Liver (tissue), 9 donors: ENCODE measurements around the gene ABCC10. TPM values are rescaled to one million over a fixed set of nuclear protein-coding genes. Genes with fewer than 3 reads are reported as not detected.

Experiments used
- DNase-seq: peaks from one replicate; pipeline ENCODE4 v3.0.0-alpha.2; 2017; ENCODE audit warnings: low spot score
- H3K27ac ChIP-seq, 2 donors: one replicate each; pipeline ENCODE4 v1.7.0; 2013; ENCODE audit warnings: inconsistent platforms in 2 of 2, low read length in 2 of 2, control low read depth in 1 of 2, low read depth in 1 of 2, mild to moderate bottlenecking in 1 of 2
- H3K27me3 ChIP-seq, 4 donors: one replicate each; pipeline versions ENCODE4 v1.6.1 to v1.7.0; 2013; ENCODE audit warnings: low read length in 3 of 4, inconsistent platforms in 1 of 4, mild to moderate bottlenecking in 1 of 4, moderate library complexity in 1 of 4; ENCODE audit not compliant: control insufficient read depth in 4 of 4, insufficient read depth in 4 of 4
- H3K36me3 ChIP-seq, 4 donors: one replicate each; pipeline versions ENCODE4 v1.6.1 to v1.7.0; 2013; ENCODE audit warnings: low read length in 3 of 4, mild to moderate bottlenecking in 3 of 4, low read depth in 1 of 4, moderate library complexity in 1 of 4; ENCODE audit not compliant: control insufficient read depth in 4 of 4, insufficient read depth in 3 of 4
- H3K4me1 ChIP-seq, 4 donors: one replicate each; pipeline versions ENCODE4 v1.6.1 to v1.7.0; 2013; ENCODE audit warnings: low read length in 3 of 4, mild to moderate bottlenecking in 3 of 4, moderate library complexity in 1 of 4; ENCODE audit not compliant: control insufficient read depth in 4 of 4, insufficient read depth in 4 of 4
- H3K4me3 ChIP-seq, 3 donors: one replicate each; pipeline versions ENCODE4 v1.6.1 to v1.7.0; 2013; ENCODE audit warnings: low read length in 3 of 3, control low read depth in 1 of 3, low read depth in 1 of 3, mild to moderate bottlenecking in 1 of 3
- H3K9ac ChIP-seq, 2 donors: one replicate each; pipeline ENCODE4 v1.7.0; 2013; ENCODE audit warnings: low read length in 2 of 2, mild to moderate bottlenecking in 2 of 2, moderate library complexity in 2 of 2, control low read depth in 1 of 2, low read depth in 1 of 2
- H3K9me3 ChIP-seq, 4 donors: one replicate each; pipeline versions ENCODE4 v1.6.1 to v1.7.0; 2013; ENCODE audit warnings: low read length in 3 of 4; ENCODE audit not compliant: control insufficient read depth in 4 of 4
- ATF3 ChIP-seq: IDR thresholded peaks from 2 replicates; pipeline ENCODE4 v1.6.1; 2016; ENCODE audit warnings: antibody characterized with exemption
- CTCF ChIP-seq: fragments of 150-350 bp; IDR thresholded peaks from 2 replicates; pipeline ENCODE4 v1.5.1; 2017; ENCODE audit warnings: improper control_type of control experiment, low read depth, low read length; ENCODE audit not compliant: missing input control
- EGR1 ChIP-seq, 2 donors: IDR thresholded peaks; 2 replicates each; pipeline ENCODE4 v1.6.1; 2016 to 2018; ENCODE audit warnings: antibody characterized with exemption in 2 of 2, low read depth in 2 of 2
- FOXA1 ChIP-seq: IDR thresholded peaks from 2 replicates; pipeline ENCODE4 v1.6.1; 2016; ENCODE audit warnings: antibody characterized with exemption
- FOXA2 ChIP-seq: IDR thresholded peaks from 2 replicates; pipeline ENCODE4 v1.6.1; 2016; ENCODE audit warnings: antibody characterized with exemption
- GABPA ChIP-seq, 2 donors: IDR thresholded peaks in 1 of 2; conservative IDR thresholded peaks in 1 of 2; 2 replicates each; pipeline ENCODE4 v1.6.1; 2016; ENCODE audit warnings: antibody characterized with exemption in 2 of 2, mild to moderate bottlenecking in 1 of 2, moderate library complexity in 1 of 2
- HNF4A ChIP-seq, 2 donors: conservative IDR thresholded peaks; 2 replicates each; pipeline ENCODE4 v1.6.1; 2016; ENCODE audit warnings: antibody characterized with exemption in 2 of 2, mild to moderate bottlenecking in 2 of 2
- HNF4G ChIP-seq: IDR thresholded peaks from 2 replicates; pipeline ENCODE4 v1.6.1; 2016; ENCODE audit warnings: antibody characterized with exemption
- JUND ChIP-seq, 2 donors: IDR thresholded peaks; 2 replicates each; pipeline ENCODE4 v1.6.1; 2016; ENCODE audit warnings: antibody characterized with exemption in 2 of 2
- MAX ChIP-seq: IDR thresholded peaks from 2 replicates; pipeline ENCODE4 v1.6.1; 2016; ENCODE audit warnings: antibody characterized with exemption
- NR2F2 ChIP-seq: IDR thresholded peaks from 2 replicates; pipeline ENCODE4 v1.6.1; 2016; ENCODE audit warnings: antibody characterized with exemption
- RAD21 ChIP-seq, 2 donors: IDR thresholded peaks; 2 replicates each; pipeline ENCODE4 v1.6.1; 2016; ENCODE audit warnings: antibody characterized with exemption in 2 of 2, mild to moderate bottlenecking in 2 of 2
- REST ChIP-seq: IDR thresholded peaks from 2 replicates; pipeline ENCODE4 v1.6.1; 2016; ENCODE audit warnings: antibody characterized with exemption, mild to moderate bottlenecking
- RXRA ChIP-seq, 2 donors: IDR thresholded peaks; 2 replicates each; pipeline ENCODE4 v1.6.1; 2017 to 2018; ENCODE audit warnings: antibody characterized with exemption in 2 of 2, mild to moderate bottlenecking in 1 of 2
- SP1 ChIP-seq: IDR thresholded peaks from 2 replicates; pipeline ENCODE4 v1.6.1; 2018; ENCODE audit warnings: antibody characterized with exemption, mild to moderate bottlenecking
- TAF1 ChIP-seq: conservative IDR thresholded peaks from 2 replicates; pipeline ENCODE4 v1.6.1; 2016; ENCODE audit warnings: antibody characterized with exemption, mild to moderate bottlenecking
- YY1 ChIP-seq: IDR thresholded peaks from 2 replicates; pipeline ENCODE4 v1.6.1; 2016; ENCODE audit warnings: antibody characterized with exemption, mild to moderate bottlenecking
- WGBS: extraction: QIAGEN DNeasy Blood & Tissue Kit; methylation state at CpG from one replicate; pipeline ENCODE4 v1.1.7; 2013; 5-methylcytosine and 5-hydroxymethylcytosine counted together
- polyA plus RNA-seq, 2 donors: library from polyadenylated mRNA; stranded (reverse) in 1 of 2; unstranded in 1 of 2; fragments of 200-250 nt in 1 of 2; fragments of >200 nt in 1 of 2; fragmentation: Nextera tagmentation in 1 of 2; extraction: Ambion mirVana in 1 of 2; gene quantifications; one replicate each; pipeline versions ENCODE4 v1.2.1 to v1.2.3, GENCODE V29; 2013 to 2015
- total RNA-seq, 2 donors: library from RNA; depleted of rRNA; stranded (reverse); fragments of >200 nt; gene quantifications; one replicate each; pipeline ENCODE4 v1.2.3, GENCODE V29; 2014
- TF ChIP-seq, protein P1 (sequence below): IDR thresholded peaks from 2 replicates; pipeline ENCODE4 v1.6.1; 2016; ENCODE audit warnings: antibody characterized with exemption
- donor health status: healthy.
- donor health status: healthy.
- donor health status: healthy.
- donor health status: healthy.
- donor health status: healthy.

Gene ABCC10
- total and polyA plus RNA-seq, 4 donors, result 3.9 to 10.6 (median 5.1) TPM

- TF ChIP-seq CTCF (no peak), NR2F2 (no peak)
- no peaks in the 10 kb centered on the region for H3K9me3 ChIP-seq
- no peaks in the 10 kb centered on the region for H3K4me1 ChIP-seq
- H3K4me3 ChIP-seq, result no peak overlapping the region
- no peak overlapping the region for H3K27ac ChIP-seq
- no peaks in the 10 kb centered on the region for H3K36me3 ChIP-seq
- WGBS, result 68% methylated on average over 1 of the region's 1 CpG
- no peak for DNase-seq
- no peak overlapping the region for H3K9ac ChIP-seq
- H3K27me3 ChIP-seq, result no peaks in the 10 kb centered on the region
Observed at GRCh38 chr6:43471399-43471798, 44.1 kb downstream of the ABCC10 start.

- H3K27me3 ChIP-seq, result no peaks in the 10 kb centered on the region
- no peak overlapping the region for H3K4me3 ChIP-seq
- no peak for DNase-seq
- H3K9me3 ChIP-seq, result no peaks in the 10 kb centered on the region
- no peak overlapping the region for H3K9ac ChIP-seq
- H3K4me1 ChIP-seq, result peaks cover 0 to 4% (median 0%) of the 10 kb centered on the region in 4 donors
- no peaks in the 10 kb centered on the region for H3K36me3 ChIP-seq
- 98% methylated on average over 4 of the region's 4 CpGs for WGBS
- TF ChIP-seq GABPA (IDR thresholded peaks at IDR 0.05 in 1 of 2, conservative IDR thresholded peaks at IDR 0.05 in 1 of 2) (no peak), HNF4G (no peak), YY1 (no peak), CTCF (no peak), TAF1 (no peak), HNF4A (conservative IDR thresholded peaks at IDR 0.05) (no peak), RAD21 (IDR thresholded peaks at IDR 0.05) (no peak), JUND (IDR thresholded peaks at IDR 0.05) (no peak), MAX (no peak), FOXA1 (no peak), RXRA (IDR thresholded peaks at IDR 0.05) (no peak), REST (no peak), EGR1 (IDR thresholded peaks at IDR 0.05; ENCODE audit: low read depth in 2 of 2) (no peak), NR2F2 (no peak), SP1 (no peak), FOXA2 (no peak), ATF3 (no peak)
- TF ChIP-seq, protein P1, sequence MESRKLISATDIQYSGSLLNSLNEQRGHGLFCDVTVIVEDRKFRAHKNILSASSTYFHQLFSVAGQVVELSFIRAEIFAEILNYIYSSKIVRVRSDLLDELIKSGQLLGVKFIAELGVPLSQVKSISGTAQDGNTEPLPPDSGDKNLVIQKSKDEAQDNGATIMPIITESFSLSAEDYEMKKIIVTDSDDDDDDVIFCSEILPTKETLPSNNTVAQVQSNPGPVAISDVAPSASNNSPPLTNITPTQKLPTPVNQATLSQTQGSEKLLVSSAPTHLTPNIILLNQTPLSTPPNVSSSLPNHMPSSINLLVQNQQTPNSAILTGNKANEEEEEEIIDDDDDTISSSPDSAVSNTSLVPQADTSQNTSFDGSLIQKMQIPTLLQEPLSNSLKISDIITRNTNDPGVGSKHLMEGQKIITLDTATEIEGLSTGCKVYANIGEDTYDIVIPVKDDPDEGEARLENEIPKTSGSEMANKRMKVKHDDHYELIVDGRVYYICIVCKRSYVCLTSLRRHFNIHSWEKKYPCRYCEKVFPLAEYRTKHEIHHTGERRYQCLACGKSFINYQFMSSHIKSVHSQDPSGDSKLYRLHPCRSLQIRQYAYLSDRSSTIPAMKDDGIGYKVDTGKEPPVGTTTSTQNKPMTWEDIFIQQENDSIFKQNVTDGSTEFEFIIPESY, result no peak
- H3K27ac ChIP-seq, result no peak overlapping the region
Observed at GRCh38 chr6:43472515-43472914, 45.2 kb downstream of the ABCC10 start.
